ENCODE data around the gene CDC37.
A peak's percentile ranks its signal among the peaks of the same experiment; 100 is the strongest.
"Not testable (repeated sequence)": the region's sequence is repeated elsewhere in the genome, so short reads cannot be mapped to it uniquely, and the experiment has no call there.

Gene CDC37

DNA sequence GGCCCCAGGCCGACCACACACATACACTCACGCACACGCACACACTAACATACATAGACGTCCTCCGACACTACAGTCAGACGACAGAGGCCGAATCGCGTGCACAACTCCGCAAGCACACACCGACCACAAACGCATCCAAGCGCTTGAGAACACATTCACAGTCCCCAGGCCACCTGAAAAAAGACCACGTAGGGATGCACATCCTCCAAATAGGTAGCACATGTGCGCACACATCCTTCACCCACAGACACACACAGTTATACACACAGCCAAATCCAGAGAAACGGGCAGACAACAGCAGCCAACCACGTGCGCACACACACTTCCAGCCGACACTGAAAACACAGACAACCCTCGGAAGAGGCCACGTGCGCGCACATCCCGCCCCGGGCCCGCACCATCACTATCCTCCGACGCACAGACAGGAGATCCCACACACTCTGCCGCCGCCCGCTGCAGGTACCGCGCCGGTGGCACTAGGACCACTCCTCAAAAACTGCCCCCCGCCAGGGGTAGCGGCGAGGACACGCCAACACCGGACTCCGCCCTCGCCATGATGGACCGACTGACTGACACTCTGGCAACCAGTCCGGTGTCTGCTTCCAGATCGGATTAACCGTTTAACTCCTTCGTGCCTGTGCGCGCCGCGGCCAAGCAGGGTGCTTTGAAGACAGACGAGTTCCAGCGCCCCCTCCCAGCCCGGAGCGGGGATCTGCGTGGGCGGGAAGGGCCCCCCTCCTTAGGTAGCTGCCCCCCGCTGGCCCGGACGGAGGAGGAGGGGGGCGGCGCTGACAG, 16.5 kb upstream of the CDC37 start:
- DNase-seq, result peak; percentile 42 to 55

GRCh38 chr19:10419200-10419645, 15.9 kb upstream of the CDC37 start:
- peak in 1 of 2 donors; percentile 46 for DNase-seq

DNA sequence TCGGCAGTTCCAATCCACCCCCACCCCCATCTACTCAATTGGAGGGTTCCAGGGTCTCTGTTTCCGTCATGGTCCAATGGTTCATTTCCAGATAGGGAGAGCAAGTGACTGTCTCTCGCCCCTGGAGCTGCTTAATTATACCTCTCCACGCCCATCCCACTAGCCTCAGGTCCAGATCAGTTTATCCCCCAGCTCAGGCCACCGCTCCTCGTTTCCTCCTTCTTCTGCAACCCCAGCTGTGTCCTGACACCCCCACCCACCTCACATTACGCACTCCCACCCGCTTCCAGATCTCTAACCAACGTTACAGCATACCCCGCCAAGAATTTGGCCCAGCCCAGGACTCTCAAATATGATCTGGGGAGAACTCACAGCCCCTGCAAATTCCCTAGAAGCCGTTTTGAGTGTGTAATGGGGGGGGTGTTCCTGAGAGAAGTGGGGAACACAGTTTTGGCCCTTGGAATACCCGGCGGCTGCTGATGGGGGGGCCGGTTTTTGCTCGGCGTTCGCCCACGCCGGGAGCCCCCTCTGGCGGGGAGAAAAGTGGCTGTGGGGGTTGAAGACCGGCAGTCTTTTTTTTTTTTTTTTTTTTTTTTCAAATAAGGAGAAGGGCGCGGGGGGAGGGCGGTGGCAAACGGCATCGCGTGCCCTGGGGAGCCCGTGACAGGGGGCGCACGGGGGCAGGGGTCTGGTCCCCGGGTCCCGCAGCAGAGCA, 15.3 kb upstream of the CDC37 start:
- DNase-seq, result no peak

- DNase-seq, result no peak
Observed at GRCh38 chr19:10418235-10418484, 14.8 kb upstream of the CDC37 start.

GRCh38 chr19:10417541-10418234, 14.3 kb upstream of the CDC37 start:
- DNase-seq, result no peak

- peak; percentile 93 to 94 for DNase-seq
Observed at GRCh38 chr19:10416380-10417257, 13.3 kb upstream of the CDC37 start.

DNA sequence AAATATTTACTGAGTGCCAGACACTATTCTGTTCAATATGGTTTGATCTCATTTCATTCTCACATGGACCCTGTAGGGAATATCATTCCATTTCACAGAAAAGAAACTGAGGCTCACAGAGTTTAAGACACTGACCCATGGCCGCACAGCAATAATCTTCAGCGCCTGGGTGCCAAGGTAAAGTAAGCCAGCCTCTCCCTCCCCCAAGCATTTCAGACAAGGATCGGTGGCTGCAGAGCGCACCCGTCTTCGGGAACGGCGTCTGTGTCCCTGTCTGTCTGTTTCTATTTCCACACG, 12.7 kb upstream of the CDC37 start:
- no peak for DNase-seq

GRCh38 chr19:10412257-10412977, 9.1 kb upstream of the CDC37 start:
- no peak for DNase-seq

DNA sequence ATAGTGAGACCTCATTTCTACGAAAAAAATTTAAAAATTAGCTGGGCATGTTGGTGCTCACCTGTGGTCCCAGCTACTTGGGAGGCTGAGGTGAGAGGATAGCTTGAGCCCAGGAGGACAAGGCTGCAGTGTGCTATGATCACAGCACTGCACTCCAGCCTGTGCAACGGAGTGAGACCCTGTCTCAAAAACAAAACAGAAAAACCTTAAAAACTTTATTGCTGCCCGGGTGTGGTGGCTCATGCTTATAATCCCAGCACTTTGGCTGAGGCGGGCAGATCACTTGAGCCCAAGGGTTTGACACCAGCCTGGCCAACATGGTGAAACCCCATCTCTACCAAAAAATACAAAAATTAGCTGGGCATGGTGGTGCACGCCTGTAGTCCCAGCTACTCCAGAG, 7.9 kb upstream of the CDC37 start:
- DNase-seq, result not testable (repeated sequence)

DNA sequence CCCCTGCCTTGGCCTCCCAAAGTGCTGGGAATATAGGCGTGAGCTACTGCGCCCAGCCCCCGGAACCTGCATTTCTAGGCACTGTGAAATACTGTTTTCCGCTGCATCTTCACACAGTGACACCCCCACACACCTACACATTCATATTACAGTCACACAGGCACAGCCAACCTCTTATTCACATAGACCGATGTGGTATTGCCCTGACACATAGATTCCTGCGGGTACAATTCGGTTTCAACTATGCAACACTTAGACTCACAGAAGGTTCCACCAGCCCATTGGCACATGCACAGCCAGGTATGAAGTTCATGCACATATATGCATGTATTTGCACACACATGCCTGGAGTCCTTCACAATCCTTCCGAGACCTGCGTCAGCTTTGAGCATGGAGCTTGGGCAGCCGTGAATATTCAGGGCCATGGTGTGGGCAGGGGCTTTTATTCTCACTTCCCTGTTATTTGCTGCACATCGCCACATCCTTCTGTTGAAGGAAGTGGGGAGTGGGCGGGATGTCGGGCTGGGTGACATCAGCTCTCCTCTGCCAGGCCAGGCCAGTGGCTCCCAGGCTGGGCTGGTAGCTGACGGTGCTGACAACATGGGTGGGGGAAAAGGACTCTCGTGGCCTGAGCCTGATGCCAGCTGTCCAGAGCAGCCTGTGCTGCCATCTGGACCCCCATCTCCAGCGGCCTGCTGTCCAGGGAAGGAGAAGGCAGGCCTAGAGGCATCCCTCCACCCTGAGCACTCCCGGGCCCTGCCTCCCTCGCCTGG, 5.4 kb upstream of the CDC37 start:
- peak; percentile 65 to 68 for DNase-seq

DNA sequence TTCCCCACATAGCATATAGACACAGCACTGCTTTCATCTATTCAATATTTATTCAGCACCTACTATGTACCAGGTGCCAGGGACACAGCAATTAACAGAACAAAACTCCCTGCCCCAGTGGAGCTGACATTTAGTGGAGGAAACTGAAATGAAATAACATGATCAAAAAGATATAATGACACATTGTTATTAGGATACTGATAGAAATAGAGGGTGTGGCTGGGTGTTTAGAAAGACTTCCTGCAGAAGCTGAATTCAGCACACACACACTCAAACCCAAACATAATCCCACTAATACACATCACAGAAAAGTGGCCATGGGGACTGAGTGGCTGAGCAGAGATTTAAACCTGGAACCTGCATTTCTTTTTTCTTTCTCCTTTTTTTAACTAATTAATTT, 3.8 kb upstream of the CDC37 start:
- DNase-seq, result no peak

GRCh38 chr19:10406191-10406590, 2.8 kb upstream of the CDC37 start:
- no peak for DNase-seq

DNA sequence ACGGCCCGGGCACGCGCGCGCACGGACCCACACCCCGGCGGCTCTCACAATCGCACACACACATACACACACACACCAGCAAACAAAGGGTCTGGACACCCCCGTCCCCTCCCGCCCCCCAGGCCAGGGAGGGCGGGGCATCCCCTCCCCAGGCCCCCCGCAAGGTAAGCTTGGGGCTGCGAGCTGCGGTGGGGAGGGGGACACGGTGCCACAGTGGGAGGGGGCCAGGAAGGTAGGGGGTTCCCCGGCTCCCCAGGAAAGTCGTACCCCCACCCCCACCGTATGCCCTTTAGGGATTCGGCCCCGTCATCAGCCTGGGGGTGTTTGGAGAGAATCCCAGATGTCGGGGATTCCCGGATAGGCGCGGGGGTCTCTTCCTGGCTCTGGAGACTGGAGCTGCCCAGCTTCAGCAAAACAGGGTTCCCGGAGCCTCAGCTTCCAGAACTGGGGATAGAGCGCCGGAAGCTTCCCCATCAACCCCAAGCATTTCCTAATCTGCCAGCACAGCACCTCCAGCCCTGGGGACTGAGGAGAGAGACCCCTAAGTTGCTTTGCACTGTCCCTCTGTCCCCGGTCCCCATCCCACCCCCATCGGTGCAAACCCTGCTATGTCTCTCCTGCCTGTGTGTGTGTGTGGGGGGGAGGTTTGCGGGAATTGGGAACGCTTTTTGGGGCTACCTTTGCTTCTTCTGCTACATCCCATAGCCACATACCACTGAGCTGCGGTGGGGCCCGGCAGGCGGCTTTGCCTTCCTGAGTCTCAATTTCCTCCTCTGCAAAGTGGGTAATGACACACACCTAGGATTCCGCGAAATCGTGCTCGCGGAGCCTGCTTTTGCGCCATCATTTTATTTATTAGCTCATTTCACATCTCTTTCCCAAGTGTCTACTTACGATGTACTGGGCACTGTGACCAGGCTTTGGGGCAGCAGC, 1.8 kb upstream of the CDC37 start:
- DNase-seq, result peak; percentile 61 to 65

DNA sequence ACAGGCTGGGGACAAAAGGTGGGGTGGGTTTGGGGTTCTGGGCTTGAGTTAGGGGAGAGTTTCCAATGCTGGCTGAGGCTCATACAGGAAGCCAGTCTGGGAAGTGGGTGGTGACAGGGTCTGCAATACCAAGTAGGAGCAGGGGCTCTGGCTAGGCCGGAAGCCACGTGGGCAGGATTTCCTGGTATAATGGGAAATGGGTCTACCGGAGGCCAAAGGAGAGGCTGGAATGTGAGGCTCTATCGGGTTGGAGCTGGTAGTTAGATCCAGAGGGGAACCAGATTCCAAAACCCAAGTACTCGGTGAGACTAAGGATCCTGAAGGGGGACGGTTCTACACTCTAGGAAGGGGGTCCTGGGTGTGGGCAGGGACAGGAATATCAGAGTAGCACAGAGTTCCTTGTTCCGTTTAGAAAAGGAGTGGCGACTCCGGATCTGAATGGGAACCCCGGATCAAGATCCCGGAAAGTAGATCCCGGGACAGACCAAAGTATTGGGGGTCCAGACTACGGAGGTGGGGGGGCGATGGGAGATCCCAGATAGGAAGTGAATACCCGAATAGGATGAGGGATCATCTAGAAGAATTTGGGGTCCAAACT, 802 bp downstream of the CDC37 start:
- DNase-seq, result peak in 1 of 2 donors; percentile 44

DNA sequence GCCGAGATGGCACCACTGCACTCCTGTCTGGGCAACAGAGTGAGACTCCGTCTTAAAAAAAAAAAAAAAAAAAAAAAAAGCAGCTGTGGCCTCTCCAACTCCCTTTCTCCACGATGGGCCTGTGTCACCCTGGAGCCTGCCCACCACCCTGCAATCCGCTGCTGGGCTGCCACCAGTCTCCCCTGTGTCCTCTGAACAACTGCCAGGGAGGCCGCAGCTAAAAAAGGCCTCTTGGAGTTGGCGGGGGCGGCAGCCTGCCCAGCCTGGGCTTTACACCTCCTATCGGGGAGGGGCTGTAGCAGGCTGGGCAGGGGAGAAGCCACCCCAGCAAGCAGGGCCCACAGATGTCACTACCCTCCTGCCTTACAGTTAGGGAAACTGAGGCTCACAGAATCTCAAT, 3.5 kb downstream of the CDC37 start:
- no peak for DNase-seq

GRCh38 chr19:10399340-10399739, 4.0 kb downstream of the CDC37 start:
- DNase-seq, result not testable (repeated sequence)

DNA sequence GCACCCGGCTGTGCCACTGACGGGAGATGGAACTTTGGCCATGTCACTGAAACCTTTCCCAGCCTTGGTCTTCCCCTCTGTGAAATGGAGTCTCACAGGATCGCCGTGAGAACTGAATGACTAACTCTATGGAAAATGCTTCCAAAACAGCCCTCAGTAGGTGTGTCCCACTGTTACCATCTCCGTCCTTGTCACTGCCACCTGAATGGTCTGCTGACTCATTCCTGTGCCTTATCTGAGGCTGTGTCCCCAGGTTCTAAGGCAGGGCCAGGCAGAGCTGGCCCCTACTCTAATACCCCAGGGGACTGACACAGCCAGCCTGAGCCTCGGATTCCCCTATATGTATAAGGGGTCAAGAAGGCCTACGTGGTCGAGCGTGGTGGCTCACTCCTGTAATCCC, 4.5 kb downstream of the CDC37 start:
- no peak for DNase-seq

- DNase-seq, result no peak
Observed at GRCh38 chr19:10395917-10396316, 7.4 kb downstream of the CDC37 start.

- DNase-seq, result no peak
Observed at GRCh38 chr19:10395436-10395835, 7.9 kb downstream of the CDC37 start.

GRCh38 chr19:10395003-10395402, 8.3 kb downstream of the CDC37 start:
- DNase-seq, result no peak
